ENCODE results near the gene CNTFR.
A peak's percentile ranks its signal among the peaks of the same experiment; 100 is the strongest.

CNTFR gene

DNA sequence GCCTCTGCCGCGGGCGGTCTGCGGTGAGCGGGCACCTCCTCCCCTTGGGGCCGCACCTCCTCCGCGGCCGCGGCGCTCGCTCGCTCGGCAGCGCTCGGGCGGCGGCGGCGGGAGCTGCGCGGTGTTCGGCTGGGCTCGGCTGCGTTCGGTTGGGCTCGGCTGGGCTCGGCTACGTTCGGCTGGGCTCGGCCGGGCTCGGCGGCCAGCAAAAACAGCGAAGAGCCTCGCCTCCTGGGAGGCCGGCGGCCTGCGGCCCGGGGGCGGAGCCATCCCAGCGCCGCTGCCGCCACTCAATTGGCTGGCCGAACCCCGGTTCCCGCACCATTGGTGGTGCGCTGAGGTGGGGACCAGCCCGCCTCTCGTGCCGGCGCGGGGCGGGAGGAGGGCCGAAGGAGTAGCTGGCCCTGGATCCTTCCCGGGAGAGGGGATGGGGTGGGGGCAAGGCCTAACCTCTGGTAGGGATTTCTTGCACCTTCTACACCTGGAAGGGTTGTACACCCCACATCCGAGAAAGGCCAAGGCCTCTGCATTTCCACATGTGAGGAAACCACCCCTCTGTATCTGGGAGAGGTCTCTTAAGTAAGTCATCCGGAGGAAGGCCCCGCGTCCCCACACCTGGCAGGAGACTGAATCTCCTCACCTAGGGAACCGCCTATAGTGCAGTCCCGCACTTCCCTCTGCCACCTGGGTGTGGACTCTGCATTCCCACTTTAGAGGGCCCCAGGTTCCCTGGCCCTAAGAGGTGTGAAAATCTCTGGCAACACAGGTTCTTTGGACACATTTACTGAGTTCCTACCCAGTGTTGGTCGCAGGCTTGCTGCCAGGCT lies 66.3 kb downstream of the CNTFR start, which contains the start of gene ENHO:
Gene ENHO, minus strand, starts transcription at position 20 of the 827 bp plus-strand sequence. CDS start 1,295 bp downstream, outside the sequence.
- DNase-seq (ENCODE audit: low read depth in 2 of 2): peak; percentile 65 to 84

DNA sequence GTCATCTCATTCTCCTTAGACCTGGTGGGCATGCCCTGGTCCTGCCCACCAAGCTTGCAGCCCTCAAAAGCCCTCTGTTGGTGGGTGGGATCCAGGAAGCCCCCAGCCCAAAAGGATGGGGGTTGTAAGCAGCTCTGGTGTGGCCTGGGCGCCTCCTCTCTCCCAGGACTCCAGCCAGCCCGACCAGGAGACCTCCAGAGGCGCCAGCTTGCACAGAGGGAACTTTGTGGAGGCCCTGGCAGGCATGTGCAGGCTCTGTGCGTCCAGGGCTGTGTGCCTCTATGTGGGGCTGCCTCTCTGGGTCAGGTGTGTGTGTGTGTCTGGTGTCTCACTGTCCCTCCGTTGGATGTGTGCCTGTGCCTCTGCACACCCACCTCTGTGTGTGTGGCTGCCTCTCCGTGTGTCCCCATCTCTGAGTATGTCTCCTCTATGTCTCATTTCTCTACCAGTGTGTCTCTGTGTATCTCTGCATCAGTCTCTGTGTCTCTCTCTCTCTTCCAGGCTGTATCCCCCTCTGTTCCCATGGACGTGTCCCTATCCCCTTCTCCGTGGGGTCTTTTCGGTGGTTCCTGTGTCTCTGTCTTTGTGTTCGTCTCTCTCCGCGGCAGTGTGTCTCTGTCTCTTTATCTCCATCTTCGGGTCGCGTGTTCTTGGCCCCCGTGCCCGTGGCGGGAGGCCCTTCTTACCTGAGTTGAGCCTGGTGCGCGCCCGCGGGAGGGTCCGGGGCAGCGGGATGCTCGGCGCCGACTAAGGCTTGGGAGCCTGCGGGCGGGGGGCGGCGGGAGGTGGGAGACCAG lies 67.2 kb downstream of the CNTFR start:
- no peak for DNase-seq (ENCODE audit: low read depth in 2 of 2)

DNA sequence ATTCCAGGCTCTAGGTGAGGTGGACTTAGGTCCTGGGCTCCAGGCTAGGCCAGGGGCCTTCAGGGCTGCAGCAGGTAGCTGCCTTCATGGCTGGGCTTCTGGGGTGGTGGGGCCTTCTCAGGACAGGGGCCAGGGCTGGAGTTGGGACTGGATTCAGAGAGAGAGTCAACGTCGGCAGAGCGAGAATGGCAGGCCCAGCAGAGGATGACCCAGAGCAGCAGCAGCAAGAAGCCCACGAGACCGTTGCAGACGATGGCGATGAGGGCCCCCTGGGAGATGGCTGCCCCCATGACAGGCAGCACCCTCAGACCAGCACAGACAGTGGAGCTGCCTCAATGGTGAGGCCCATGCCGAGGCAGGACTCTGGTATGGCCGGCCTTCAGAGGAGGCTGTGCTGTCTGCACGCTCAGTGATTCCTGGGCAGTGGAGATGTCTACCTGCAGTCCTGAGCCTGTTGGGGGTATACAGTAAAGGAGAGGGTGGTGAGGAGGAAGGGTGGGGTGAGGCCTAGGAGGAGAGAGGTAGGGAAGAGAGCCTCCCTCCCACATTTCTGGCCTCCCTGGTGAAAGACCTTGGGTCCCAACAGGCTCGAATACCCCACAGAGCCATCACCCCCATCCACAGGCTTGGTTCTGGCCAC lies 68.0 kb downstream of the CNTFR start:
- no peak for DNase-seq (ENCODE audit: low read depth in 2 of 2)

DNA sequence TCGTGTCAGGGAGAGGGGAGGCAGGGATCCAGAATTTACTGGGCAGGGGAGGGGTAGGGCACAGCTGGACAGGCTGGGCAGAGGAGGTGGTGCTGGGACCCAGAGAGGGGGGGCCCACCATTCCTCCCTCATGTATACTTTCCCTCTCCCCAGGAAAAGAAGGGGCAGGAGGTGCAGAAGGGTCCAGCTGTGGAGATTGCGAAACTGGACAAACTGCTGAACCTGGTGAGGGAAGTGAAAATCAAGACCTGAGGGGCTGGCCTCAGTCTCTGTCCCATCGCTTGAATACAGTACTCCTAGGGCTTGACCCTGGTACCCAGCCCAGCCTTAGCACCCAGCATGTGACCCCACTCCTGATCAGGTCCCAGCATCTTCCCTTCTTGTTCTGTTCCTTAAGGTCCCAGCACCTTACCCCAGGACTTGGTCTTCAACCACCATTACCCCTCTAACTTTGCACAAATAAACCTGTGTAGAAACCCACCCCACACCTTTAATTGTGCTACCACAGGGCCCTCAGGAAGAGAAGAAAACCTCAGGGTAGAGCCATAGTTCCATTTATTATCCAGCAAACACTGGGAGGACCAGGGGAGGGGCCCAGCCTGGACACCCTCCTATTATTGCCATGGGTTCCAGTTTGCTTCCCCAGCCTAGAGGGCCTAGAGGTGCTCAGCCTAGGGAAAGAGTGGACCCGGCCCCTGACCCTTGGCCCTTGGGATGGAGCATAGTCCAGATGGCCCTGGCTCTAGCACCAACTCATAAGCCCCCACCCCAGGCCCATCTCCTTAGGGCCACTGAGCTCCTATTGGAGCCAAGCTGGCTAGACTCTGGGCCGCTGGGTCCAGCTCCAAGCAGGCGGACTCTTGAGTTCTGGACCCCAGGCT lies 68.8 kb downstream of the CNTFR start:
- DNase-seq (ENCODE audit: low read depth in 2 of 2): no peak

DNA sequence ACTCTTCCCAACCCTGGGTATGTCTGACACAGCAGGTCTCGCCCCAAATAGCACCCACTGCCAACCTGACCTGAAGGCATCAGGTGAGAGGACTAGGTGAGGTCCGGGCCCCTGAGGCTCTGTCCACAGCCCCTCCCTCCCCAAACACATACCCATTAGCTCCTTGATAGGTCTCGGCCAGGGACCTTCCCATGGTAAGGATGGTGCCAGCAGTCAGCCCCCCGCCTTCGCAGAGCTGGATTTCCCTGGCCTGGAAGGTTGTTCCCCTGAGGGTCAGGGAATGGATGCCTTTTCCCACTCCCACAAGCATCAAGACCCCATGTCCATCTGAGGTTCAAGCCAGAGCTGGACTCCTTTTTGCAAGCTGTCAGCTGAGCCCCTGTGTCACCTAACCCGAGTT lies 69.4 kb downstream of the CNTFR start:
- DNase-seq (ENCODE audit: low read depth in 2 of 2): no peak

DNA sequence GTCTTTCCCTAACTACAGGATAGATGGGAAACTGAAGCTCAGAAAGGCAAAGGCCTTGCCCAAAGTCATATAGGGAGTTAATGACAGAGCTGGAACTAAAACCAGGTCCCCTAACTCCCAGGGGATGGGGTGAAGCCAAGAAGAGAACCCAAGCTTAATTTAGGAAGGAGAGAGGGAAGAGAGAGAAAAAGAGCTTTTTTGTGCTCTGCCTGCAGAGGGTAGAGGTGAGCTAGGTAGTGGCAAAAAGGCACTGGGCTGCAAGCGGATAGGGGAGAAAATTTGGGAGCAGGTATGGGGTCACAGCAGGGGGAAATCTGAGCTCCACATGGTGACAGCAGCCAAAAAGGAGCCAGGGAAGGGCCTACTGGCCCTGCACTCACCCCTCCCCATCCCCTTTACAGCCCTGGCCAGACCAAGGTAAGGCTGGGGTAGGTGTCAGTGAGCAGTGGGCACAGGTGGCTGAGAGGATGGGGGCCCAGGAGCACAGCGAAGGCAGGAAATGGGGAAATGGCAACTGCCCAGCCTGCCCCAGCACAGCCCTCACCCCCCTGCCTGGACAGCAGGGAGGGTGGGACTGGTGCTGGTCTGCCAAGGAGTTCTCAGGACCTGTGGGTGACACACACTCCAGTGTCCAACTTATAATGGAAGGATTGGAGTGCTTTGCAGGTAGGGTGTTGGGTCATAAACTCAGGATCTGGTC lies 70.1 kb downstream of the CNTFR start:
- no peak for DNase-seq (ENCODE audit: low read depth in 2 of 2)

DNA sequence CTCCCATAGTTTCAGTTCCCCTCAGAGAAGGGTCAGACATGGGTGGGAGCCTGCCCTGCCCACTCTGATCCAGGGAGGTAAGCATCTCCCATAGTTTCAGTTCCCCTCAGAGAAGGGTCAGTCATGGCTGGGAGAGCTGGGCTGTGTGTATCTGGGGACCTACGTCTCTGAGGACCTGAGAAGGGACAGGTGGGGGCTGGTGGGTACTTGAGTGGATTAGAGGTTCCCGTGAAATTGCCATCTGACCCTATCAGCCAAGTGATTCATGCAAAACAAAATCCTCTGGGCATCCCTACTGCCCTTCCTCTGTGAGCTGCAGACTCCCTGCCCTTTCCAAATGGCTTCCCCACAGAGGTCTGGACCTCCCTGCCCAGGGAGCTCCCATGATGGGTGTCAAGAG lies 70.6 kb downstream of the CNTFR start:
- DNase-seq (ENCODE audit: low read depth in 2 of 2): no peak

DNA sequence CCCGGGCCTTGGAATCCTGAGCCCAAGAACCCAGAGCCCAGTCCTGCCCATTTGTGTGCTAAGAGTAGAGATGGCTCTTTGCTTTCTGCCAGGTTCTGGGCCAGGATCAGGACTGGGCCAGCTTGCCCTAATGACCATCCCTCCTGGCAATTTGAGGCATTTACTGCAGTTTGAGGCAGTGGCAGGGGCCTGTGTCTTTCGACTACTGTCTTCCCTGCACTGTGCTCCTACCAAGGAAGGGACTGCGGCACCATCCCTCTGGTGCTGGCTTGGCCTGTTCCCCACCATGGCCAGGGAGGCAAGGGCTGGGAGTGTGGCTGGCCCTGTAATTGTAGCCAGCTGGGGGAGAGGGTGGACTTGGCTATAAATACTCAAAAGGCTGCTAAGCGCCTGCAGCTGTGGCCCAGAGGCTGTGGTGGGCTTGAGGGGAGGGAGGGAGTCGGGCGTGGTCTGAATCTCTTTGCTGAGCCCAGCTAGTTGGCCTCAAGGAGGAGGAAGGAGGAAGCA lies 71.4 kb downstream of the CNTFR start:
- no peak for DNase-seq (ENCODE audit: low read depth in 2 of 2)

DNA sequence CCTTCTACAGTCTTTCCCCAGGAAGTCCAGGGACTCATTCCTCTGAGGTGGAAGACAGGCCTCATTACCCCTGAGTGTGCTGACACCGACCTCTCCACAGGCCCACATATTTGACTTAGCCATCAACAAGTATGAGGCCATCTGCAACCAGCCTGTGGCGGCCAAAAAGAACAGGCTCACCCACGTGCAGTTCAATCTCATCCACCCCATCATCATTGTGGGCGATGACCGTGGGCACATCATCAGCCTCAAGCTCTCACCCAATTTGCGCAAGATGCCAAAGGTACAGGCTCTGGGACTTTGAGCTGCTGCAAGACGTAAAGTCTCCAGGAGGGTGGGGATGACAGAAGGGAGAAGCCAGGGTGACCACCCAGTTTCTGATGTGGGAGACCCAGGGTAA lies 72.3 kb downstream of the CNTFR start:
- no peak for DNase-seq (ENCODE audit: low read depth in 2 of 2)

DNA sequence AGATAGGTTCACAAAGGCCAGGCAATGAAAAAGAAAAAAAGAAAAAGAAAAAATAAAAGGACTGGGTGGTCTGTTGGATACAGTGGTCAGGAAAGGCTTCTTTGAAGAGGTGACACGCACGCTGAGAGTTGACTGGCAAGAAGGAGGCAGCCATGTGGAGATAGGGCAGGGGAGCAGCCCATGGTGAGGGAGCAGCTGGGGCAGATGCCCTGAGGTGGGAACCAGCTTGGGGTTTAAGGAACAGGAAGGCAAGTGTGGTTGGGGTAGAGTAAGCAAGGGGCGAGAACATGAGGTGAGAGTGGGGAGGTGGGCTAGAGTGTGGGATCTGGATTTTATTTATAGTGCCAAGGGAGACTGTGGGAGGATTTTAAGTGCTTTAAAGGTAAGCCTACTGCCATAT lies 73.6 kb downstream of the CNTFR start:
- DNase-seq (ENCODE audit: low read depth in 2 of 2): no peak

DNA sequence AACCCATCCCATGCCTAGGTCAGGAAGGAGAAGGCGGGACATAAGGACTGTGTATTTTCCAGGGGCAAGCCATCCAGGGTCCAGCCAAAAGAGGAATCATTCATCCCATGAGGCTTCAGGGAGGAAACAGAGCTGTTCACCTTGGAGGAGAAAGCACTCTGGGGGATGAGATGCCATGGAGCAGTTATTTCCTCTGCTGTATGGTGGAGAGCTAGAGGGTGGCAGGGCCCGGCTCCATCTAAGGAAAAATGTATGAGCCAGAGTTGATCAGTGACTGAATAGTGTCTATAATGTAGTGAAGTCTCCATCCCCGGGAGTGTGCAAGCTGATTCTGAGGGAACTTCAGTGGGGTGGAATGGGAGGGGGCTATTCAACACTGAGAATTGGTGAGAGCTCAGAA lies 74.7 kb downstream of the CNTFR start:
- DNase-seq (ENCODE audit: low read depth in 2 of 2): no peak

DNA sequence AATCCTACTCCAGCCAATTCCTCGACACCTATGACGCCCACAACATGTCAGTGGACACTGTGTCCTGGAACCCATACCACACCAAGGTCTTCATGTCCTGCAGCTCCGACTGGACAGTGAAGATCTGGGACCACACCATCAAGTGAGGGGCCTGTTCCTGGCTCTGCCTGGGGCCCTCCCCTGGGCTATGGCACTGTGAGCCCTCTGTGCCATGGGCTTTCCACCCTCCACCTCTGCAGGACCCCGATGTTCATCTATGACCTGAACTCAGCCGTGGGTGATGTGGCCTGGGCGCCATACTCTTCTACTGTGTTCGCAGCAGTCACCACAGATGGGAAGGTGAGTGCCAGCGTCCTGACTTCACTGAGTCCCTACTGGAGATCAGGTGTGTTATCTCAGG lies 75.1 kb downstream of the CNTFR start:
- DNase-seq (ENCODE audit: low read depth in 2 of 2): no peak

DNA sequence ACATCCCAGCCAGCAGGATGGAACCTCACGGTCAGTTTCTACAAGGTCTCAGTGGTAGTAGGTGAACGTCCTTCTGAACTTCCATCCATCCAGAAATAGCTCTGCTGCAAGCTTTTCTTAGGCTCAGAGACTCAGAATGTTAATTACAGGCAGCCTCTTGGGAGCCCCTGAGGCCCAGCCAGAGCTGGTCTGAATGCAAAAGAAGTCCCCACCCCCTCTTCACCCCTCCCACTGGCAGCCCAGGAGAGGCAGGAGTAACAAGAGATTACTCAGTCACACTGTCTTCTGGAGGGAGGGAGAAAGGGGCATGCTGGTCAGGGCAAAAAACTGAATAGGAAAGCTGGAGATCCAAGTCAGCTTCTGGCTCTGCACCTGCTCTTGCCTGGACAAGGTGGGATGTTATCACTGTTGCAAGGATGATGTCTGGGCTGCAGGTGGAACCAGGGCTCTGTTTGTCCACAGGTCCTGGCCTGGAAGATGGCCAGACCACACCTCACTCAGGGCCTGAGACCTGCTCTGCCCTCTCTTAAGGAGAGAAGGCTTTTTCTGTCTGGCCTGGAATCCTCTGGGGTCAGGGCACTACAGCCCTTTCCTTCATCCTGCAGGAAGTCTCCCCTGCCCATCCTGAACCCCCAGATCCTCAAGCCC lies 75.8 kb downstream of the CNTFR start:
- no peak for DNase-seq (ENCODE audit: low read depth in 2 of 2)

DNA sequence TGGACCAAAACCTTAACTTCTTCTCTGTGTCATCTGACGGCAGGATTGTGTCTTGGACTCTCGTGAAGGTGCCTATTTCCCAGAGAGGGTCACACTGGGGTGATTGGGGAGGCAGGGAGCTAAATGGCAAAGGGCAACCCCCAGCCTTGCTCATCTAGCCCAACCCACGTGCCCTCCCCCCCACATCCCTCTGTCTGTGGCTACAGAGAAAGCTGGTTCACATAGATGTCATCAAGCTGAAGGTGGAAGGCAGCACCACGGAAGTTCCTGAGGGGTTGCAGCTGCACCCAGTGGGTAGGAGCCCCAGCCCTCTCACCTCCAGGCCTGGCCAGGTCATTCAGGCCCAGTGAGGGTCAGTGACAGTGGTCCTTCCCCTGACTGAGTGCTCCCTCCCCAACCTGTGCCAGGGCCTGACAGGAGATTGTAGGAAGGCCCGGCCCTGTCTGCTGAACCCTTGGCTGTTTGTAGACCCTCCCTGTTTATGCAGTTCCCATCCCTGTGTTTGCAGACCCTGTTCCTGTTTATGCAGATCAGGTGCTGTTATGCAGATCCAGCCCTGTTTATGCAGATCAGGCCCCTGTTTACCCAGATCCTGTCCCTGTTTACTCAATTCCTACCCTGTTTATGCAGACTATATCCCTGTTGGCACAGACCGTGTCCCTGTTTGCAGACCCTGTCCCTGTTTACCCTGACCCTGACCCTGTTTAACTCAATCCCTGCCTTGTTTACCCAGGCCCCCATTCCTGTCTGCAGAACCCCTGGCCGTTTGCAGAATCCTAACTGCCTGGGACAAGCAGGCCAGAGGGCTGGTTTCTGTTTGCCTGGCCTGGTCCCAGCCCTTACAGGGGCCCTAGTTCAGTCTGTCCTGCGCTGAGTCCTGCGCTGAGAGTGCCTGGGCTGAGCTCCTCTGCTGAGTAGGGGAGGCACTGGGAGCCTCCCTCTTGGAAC lies 77.1 kb downstream of the CNTFR start:
- no peak for DNase-seq (ENCODE audit: low read depth in 2 of 2)

DNA sequence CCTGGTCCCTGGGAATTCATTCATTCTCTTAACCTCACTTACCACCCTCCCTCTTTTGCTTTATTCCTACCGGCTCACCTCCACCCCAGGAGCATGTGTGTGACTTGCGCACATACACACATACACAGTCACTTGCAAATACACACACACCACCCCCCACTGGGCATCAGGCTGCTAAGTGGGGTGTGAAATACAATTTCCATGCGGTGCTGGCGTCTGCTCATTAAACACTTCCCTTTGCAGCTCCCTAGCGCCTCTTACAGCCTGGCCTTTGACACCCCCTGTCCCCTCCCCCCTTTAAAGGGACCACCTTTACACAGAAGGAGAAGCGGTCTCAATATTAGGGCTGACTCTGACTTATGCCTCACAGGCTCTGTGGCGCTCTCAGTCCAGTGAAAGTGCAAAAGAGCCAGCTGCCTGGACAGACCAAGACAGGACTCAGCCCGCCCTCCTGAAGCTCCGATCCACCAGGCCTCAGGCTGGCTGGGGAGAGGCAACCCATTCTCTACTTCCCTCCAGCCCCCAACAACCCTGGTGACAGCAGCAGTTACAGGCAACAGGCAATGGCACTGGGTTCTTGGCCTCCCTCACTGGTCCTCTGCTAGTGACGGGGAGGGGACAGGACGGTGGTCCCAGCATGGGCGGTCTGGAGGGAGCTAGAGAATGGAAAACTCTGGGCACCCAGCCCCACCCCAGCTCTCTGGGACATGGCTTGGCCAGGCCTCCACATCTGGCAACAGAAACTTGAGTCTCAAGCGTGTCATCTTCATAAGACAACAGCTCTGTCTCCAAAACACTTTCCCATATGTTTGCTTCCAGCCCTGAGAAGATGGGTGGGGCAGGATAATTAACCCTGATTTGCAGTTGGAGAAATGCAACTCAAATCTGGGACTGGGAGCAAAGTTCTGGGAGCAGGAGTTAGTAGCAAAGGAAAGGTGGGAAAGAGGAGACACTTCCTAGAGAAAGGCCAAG lies 78.7 kb downstream of the CNTFR start:
- DNase-seq (ENCODE audit: low read depth in 2 of 2): no peak

DNA sequence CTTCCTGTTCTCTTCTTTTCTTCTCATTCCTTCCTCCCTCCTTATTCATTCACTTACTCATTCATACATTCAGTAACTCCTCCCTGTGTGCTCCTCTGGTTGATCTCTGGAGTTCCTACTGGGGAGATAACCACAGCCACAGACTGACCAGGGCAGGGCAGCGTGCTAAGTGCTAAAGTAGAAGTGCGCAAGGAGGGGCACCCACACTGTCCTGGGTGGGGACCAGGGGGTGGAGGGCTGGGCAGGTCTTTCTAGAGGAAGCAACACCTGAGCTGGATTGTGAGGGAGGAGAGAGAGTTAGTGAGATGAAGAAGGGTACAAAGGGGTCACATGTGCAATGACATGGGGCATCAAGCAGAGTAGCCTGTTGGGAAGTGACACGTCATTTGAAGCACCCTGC lies 80.6 kb downstream of the CNTFR start:
- no peak for DNase-seq (ENCODE audit: low read depth in 2 of 2)

DNA sequence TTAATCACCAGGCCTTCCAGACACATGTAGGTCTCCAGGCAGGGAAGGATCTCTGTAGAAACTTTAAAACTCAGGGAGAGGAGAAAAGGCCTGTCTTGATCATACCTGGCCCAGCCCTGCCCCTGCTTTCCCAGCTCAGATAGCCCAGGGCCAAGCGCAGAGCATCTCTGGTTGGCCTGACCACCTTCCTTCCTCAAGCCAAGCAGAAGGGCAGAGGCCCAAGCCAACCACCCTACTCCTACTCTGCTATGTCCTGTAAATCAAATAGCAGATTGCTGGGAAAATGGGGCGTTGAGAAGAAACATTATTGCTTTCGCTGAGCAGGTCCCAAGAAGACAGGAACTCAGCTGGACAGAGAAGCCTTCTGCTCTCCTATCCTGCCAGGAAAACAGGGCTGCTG lies 81.1 kb downstream of the CNTFR start:
- no peak for DNase-seq (ENCODE audit: low read depth in 2 of 2)

DNA sequence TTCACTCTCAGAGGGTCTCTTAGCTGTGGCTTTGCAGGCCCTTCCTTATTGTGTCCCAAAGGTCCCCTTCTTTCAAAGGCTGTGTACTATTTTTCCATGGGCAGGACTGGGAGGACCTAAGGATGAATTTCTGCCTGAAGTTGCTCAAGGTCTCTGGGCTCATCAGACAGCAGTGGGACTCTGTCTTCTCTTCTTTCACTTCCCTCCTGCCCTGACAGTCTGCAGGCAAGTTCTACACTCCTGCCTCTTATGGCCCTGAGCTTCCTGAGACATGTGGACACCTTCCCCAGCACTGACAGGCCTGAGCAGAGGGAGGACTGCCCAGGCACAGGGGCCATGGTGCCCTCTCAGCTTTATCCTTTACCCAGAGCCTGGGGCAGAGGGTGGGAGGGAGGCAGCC lies 81.6 kb downstream of the CNTFR start:
- no peak for DNase-seq (ENCODE audit: low read depth in 2 of 2)
